HepG2 (cell line): ENCODE data around the gene ASGR1. TPM values are rescaled to one million over a fixed set of nuclear protein-coding genes. Genes with fewer than 3 reads are reported as not detected.

Experiments used
- CEBPG ChIP-seq: IDR thresholded peaks from 2 replicates; pipeline ENCODE4 v1.6.1; 2016
- HMG20A ChIP-seq: IDR thresholded peaks from 2 replicates; pipeline ENCODE4 v1.6.1; 2016; ENCODE audit warnings: borderline replicate concordance
- KLF6 ChIP-seq: IDR thresholded peaks from 2 replicates; pipeline ENCODE4 v1.8.0; 2016; ENCODE audit warnings: missing biosample characterization, missing genetic modification reagents
- RELA ChIP-seq: sonication (generic); formaldehyde crosslinking; IDR thresholded peaks from 2 replicates; pipeline ENCODE4 v1.4.0; 2020; ENCODE audit warnings: missing genetic modification reagents
- SALL2 ChIP-seq: sonication (generic); formaldehyde crosslinking; IDR thresholded peaks from 2 replicates; pipeline ENCODE4 v1.8.1; 2023; ENCODE audit warnings: mild to moderate bottlenecking, missing genetic modification reagents, inconsistent platforms
- SNRNP70 ChIP-seq: fragments of 200-400 bp; formaldehyde crosslinking; IDR thresholded peaks from 2 replicates; pipeline ENCODE4 v1.6.1; 2017; ENCODE audit warnings: mild to moderate bottlenecking, low read depth, low read length, moderate library complexity
- TSC22D2 ChIP-seq: sonication (generic); formaldehyde crosslinking; IDR thresholded peaks from 2 replicates; pipeline ENCODE4 v1.5.1; 2020; ENCODE audit warnings: missing genetic modification reagents, mild to moderate bottlenecking, borderline replicate concordance
- ZNF33B ChIP-seq: sonication (generic); formaldehyde crosslinking; IDR thresholded peaks from 2 replicates; pipeline ENCODE4 v1.5.1; 2020; ENCODE audit warnings: mild to moderate bottlenecking, missing genetic modification reagents
- ZNF670 ChIP-seq: sonication (generic); formaldehyde crosslinking; IDR thresholded peaks from 2 replicates; pipeline ENCODE4 v1.8.0; 2022; ENCODE audit warnings: mild to moderate bottlenecking, missing genetic modification reagents, borderline replicate concordance
- ZNF780A ChIP-seq: sonication (generic); formaldehyde crosslinking; IDR thresholded peaks from 2 replicates; pipeline ENCODE4 v1.8.0; 2022; ENCODE audit warnings: mild to moderate bottlenecking, missing genetic modification reagents, moderate library complexity
- ZSCAN21 ChIP-seq: sonication (generic); formaldehyde crosslinking; IDR thresholded peaks from 2 replicates; pipeline ENCODE4 v1.8.0; 2022; ENCODE audit warnings: mild to moderate bottlenecking, missing genetic modification reagents, moderate library complexity, borderline replicate concordance
- polyA plus RNA-seq, 8 experiments: library from polyadenylated mRNA; depleted of rRNA in 3 of 8; stranded (reverse) in 7 of 8; unstranded in 1 of 8; fragments of >200 nt; fragmentation: Illumina TruSeq in 4 of 8; extraction: Trizol in 4 of 8; gene quantifications; 2 replicates each; pipeline versions ENCODE4 v1.2.1 to v1.2.3, GENCODE V29; 2011 to 2016; ENCODE audit warnings: low read depth in 4 of 8, missing spikeins in 1 of 8, mixed read lengths in 1 of 8; ENCODE audit not compliant: insufficient read depth in 1 of 8
- total RNA-seq, 5 experiments: library from RNA; depleted of rRNA; stranded (reverse); fragments of >200 nt; fragmentation: Illumina TruSeq; extraction: Trizol; gene quantifications; 2 replicates each; pipeline ENCODE4 v1.2.3, GENCODE V29; 2016; ENCODE audit warnings: low read depth in 1 of 5
- TF ChIP-seq, protein P1 (sequence below): sonication (generic); formaldehyde crosslinking; IDR thresholded peaks from 2 replicates; pipeline ENCODE4 v1.4.0; 2020; ENCODE audit warnings: missing genetic modification reagents
- TF ChIP-seq, protein P2 (sequence below): sonication (generic); formaldehyde crosslinking; IDR thresholded peaks from 2 replicates; pipeline ENCODE4 v1.5.0; 2020; ENCODE audit warnings: mild to moderate bottlenecking, missing genetic modification reagents
- TF ChIP-seq, protein P3 (sequence below): sonication (generic); formaldehyde crosslinking; conservative IDR thresholded peaks from 2 replicates; pipeline ENCODE4 v1.5.0; 2020; ENCODE audit warnings: missing genetic modification reagents
- TF ChIP-seq, protein P4 (sequence below): sonication (generic); formaldehyde crosslinking; IDR thresholded peaks from 2 replicates; pipeline ENCODE4 v1.5.0; 2020; ENCODE audit warnings: missing genetic modification reagents, mild to moderate bottlenecking, borderline replicate concordance
- TF ChIP-seq, protein P5 (sequence below): sonication (generic); formaldehyde crosslinking; IDR thresholded peaks from 2 replicates; pipeline ENCODE4 v1.4.0; 2020; ENCODE audit warnings: missing genetic modification reagents, mild to moderate bottlenecking, borderline replicate concordance

ASGR1 gene
- total and polyA plus RNA-seq, 2 of the 13 experiments (the other 11 are each of a cell fraction or from before 2014, with no cell fraction given), result 353 to 796 TPM

DNA sequence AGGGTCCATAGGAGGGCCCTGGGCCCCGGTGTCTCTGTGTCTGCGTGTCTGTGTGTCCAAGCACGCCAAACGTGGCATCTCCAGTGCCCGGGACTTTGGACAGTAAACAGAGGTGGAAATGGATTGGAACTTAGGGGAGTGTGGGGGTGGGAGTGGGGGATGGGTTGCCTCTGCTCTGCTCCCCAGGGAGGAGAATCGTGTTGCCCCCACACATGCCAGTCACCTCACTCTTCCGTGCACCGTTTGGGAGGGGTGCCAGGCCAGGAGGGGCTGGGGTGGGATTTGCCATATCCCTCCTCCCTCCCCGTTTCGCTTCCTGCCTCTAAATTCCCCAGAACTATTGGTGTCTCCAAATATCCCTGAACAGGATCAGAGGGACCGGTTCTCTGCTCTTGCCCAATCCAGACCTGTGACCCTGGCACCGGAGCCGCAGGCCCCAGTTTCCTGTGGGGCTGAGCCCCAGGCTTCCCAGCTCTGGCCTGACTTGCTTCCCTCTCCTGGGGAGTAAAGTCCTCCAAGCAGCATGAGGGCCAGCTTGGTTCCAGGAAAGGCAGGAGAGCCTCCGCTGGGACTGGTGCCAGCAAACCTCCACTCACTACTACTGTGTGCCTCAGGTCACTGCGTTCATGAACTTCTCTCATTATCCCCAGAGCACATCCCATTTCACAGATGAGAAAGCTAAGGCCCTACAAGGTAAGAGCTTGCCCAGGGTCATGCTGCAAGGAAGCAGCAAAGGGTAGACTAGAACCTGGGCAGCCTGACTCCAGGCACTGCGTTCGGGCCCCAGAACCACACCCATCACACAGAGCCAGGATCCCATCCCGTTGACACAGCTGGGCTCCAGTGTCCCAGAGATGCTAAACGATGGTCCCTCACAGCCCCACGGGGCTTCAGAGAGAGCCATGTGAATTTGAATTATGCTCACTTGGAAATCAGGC lies at the start of gene ASGR1 (continued):
- TF ChIP-seq, protein P1, sequence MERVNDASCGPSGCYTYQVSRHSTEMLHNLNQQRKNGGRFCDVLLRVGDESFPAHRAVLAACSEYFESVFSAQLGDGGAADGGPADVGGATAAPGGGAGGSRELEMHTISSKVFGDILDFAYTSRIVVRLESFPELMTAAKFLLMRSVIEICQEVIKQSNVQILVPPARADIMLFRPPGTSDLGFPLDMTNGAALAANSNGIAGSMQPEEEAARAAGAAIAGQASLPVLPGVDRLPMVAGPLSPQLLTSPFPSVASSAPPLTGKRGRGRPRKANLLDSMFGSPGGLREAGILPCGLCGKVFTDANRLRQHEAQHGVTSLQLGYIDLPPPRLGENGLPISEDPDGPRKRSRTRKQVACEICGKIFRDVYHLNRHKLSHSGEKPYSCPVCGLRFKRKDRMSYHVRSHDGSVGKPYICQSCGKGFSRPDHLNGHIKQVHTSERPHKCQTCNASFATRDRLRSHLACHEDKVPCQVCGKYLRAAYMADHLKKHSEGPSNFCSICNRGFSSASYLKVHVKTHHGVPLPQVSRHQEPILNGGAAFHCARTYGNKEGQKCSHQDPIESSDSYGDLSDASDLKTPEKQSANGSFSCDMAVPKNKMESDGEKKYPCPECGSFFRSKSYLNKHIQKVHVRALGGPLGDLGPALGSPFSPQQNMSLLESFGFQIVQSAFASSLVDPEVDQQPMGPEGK, result peak; percentile 99
- TF ChIP-seq ZNF33B (CRISPR knock-in tag) (no peak), SNRNP70 (no peak), TSC22D2 (CRISPR knock-in tag) (0 out of 2 replicates have a peak, but pooled peaks have one; percentile 72), ZSCAN21 (CRISPR knock-in tag) (peak; percentile 81; the same call in 1 of the 2 replicates), SALL2 (CRISPR knock-in tag) (0 out of 2 replicates have a peak, but pooled peaks have one; percentile 10), RELA (CRISPR knock-in tag) (0 out of 2 replicates have a peak, but pooled peaks have one; percentile 60), CEBPG (CRISPR knock-in tag) (peak; percentile 93), ZNF670 (CRISPR knock-in tag) (peak; percentile 65; the same call in 1 of the 2 replicates), ZNF780A (CRISPR knock-in tag) (0 out of 2 replicates have a peak, but pooled peaks have one; percentile 17), KLF6 (CRISPR knock-in tag) (0 out of 2 replicates have a peak, but pooled peaks have one; percentile 59), HMG20A (CRISPR knock-in tag) (peak; percentile 65; the same call in 1 of the 2 replicates)
- TF ChIP-seq, protein P2, sequence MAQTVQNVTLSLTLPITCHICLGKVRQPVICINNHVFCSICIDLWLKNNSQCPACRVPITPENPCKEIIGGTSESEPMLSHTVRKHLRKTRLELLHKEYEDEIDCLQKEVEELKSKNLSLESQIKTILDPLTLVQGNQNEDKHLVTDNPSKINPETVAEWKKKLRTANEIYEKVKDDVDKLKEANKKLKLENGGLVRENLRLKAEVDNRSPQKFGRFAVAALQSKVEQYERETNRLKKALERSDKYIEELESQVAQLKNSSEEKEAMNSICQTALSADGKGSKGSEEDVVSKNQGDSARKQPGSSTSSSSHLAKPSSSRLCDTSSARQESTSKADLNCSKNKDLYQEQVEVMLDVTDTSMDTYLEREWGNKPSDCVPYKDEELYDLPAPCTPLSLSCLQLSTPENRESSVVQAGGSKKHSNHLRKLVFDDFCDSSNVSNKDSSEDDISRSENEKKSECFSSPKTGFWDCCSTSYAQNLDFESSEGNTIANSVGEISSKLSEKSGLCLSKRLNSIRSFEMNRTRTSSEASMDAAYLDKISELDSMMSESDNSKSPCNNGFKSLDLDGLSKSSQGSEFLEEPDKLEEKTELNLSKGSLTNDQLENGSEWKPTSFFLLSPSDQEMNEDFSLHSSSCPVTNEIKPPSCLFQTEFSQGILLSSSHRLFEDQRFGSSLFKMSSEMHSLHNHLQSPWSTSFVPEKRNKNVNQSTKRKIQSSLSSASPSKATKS (CRISPR knock-in tag), result peak; percentile 87
- TF ChIP-seq, protein P3, sequence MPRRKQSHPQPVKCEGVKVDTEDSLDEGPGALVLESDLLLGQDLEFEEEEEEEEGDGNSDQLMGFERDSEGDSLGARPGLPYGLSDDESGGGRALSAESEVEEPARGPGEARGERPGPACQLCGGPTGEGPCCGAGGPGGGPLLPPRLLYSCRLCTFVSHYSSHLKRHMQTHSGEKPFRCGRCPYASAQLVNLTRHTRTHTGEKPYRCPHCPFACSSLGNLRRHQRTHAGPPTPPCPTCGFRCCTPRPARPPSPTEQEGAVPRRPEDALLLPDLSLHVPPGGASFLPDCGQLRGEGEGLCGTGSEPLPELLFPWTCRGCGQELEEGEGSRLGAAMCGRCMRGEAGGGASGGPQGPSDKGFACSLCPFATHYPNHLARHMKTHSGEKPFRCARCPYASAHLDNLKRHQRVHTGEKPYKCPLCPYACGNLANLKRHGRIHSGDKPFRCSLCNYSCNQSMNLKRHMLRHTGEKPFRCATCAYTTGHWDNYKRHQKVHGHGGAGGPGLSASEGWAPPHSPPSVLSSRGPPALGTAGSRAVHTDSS (CRISPR knock-in tag), result no peak
- TF ChIP-seq, protein P4, sequence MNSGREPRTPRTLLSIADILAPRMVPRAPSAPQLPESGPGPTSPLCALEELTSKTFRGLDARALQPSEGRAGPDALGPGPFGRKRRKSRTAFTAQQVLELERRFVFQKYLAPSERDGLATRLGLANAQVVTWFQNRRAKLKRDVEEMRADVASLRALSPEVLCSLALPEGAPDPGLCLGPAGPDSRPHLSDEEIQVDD (CRISPR knock-in tag), result no peak
- TF ChIP-seq, protein P5, sequence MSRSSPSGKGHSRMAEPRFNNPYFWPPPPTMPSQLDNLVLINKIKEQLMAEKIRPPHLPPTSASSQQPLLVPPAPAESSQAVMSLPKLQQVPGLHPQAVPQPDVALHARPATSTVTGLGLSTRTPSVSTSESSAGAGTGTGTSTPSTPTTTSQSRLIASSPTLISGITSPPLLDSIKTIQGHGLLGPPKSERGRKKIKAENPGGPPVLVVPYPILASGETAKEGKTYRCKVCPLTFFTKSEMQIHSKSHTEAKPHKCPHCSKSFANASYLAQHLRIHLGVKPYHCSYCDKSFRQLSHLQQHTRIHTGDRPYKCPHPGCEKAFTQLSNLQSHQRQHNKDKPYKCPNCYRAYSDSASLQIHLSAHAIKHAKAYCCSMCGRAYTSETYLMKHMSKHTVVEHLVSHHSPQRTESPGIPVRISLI, result 0 out of 2 replicates have a peak, but pooled peaks have one; percentile 10
